Neural cell (in vitro differentiated cells): ENCODE measurements around the gene SH3D19.

ENCODE experiments used
- CTCF ChIP-seq: fragments of 450-650 bp; IDR thresholded peaks from 2 replicates; pipeline ENCODE4 v1.5.1; 2014; ENCODE audit warnings: antibody characterized with exemption, mild to moderate bottlenecking, moderate library complexity; ENCODE audit not compliant: poor library complexity, severe bottlenecking
- EZH2 ChIP-seq: fragments of 200-600, 300-800 bp; shearing (Covaris generic), sonication (generic); IDR thresholded peaks from 2 replicates; pipeline ENCODE4 v1.6.1; 2014; ENCODE audit warnings: antibody characterized with exemption, low read length, borderline replicate concordance, mild to moderate bottlenecking; ENCODE audit not compliant: insufficient read depth, poor library complexity, severe bottlenecking
- MXI1 ChIP-seq: fragments of 450-650 bp; conservative IDR thresholded peaks from 2 replicates; pipeline ENCODE4 v1.6.1; 2014; ENCODE audit warnings: antibody characterized with exemption, mild to moderate bottlenecking; ENCODE audit not compliant: poor library complexity, severe bottlenecking
- POLR2AphosphoS5 ChIP-seq: IDR thresholded peaks from 2 replicates; pipeline ENCODE4 v1.6.1; 2012
- SMC3 ChIP-seq: fragments of 450-650 bp; conservative IDR thresholded peaks from 2 replicates; pipeline ENCODE4 v1.6.1; 2014; ENCODE audit warnings: antibody characterized with exemption, mild to moderate bottlenecking, moderate library complexity; ENCODE audit not compliant: poor library complexity

GRCh38 chr4:151144329-151145072, 180.9 kb downstream of the SH3D19 start:
- TF ChIP-seq CTCF: no peak
- TF ChIP-seq MXI1: no peak
- no peak for TF ChIP-seq POLR2AphosphoS5
- TF ChIP-seq SMC3: no peak
- TF ChIP-seq EZH2: no peak
